ENCODE results near the gene CTNND2. TPM values are rescaled to one million over a fixed set of nuclear protein-coding genes. Genes with fewer than 3 reads are reported as not detected.

The CTNND2 gene
- total RNA-seq, 1 donor from 2014 or later, result 143 TPM

GRCh38 chr5:11394933-11395332 is 509.3 kb downstream of the CTNND2 start:
- Mint-ChIP-seq H3K9me3 (ENCODE audit: low read depth) (no peaks in the 10 kb centered on the region), H3K27ac (no peak overlapping the region), H3K4me3 (ENCODE audit: low read depth) (no peak overlapping the region), H3K4me1 (ENCODE audit: low read depth) (no peaks in the 10 kb centered on the region), H3K36me3 (ENCODE audit: insufficient read depth) (peaks cover 19% of the 10 kb centered on the region), H3K27me3 (no peaks in the 10 kb centered on the region)
- no peak for DNase-seq (ENCODE audit: low spot score, unreplicated experiment)
- TF ChIP-seq, protein P1, sequence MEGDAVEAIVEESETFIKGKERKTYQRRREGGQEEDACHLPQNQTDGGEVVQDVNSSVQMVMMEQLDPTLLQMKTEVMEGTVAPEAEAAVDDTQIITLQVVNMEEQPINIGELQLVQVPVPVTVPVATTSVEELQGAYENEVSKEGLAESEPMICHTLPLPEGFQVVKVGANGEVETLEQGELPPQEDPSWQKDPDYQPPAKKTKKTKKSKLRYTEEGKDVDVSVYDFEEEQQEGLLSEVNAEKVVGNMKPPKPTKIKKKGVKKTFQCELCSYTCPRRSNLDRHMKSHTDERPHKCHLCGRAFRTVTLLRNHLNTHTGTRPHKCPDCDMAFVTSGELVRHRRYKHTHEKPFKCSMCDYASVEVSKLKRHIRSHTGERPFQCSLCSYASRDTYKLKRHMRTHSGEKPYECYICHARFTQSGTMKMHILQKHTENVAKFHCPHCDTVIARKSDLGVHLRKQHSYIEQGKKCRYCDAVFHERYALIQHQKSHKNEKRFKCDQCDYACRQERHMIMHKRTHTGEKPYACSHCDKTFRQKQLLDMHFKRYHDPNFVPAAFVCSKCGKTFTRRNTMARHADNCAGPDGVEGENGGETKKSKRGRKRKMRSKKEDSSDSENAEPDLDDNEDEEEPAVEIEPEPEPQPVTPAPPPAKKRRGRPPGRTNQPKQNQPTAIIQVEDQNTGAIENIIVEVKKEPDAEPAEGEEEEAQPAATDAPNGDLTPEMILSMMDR (IDR thresholded peaks at IDR 0.05; ENCODE audit: unreplicated experiment), result no peak

DNA sequence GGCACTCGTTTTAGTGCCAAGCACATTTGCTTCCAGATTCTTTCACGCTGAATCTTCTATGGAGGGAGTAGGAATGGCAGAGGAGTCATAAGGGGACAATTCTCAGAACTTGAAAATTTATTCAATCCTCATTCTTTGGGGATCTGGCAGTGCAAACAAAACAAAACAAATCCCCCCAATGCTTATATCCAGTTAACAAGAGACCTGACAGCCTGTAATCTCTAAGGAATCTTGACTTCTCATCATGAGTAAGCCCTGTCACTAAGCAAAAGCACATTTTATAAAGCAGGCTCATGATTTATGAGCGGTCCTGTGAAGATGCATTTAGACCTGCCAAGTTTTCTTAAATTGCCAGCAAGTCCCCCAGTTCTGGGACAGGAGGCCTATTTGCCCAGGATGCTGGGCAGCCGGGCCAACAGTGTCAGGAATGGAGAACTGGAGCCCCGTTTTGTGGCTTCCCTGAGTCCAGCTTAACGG is 513.9 kb downstream of the CTNND2 start:
- H3K4me1 Mint-ChIP-seq (ENCODE audit: low read depth), result peaks cover 8% of the 10 kb centered on the region
- H3K27me3 Mint-ChIP-seq, result peaks cover 13% of the 10 kb centered on the region
- H3K36me3 Mint-ChIP-seq (ENCODE audit: insufficient read depth), result peaks cover 13% of the 10 kb centered on the region

DNA sequence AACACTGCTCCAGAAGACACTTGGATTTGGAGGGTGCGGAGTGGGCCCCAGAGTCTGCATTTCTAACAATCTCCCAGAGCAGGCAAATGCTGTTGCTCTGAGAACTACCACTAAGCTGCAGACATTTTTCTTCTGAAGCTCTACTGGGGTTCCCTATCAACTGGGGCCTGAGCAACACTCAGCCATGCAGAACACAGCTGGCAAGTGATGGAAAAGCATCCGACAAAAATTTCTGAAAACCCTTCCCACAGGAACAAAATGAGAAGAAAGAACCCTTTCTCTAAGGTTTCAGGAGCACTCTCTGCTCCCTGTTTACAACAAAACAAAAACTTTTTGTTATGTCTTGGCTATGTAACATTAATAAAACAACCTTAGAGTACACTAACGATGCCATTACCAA is 516.9 kb downstream of the CTNND2 start:
- TF ChIP-seq, protein P1 (IDR thresholded peaks at IDR 0.05; ENCODE audit: unreplicated experiment), result no peak
- Mint-ChIP-seq H3K4me3 (ENCODE audit: low read depth) (no peak overlapping the region), H3K4me1 (ENCODE audit: low read depth) (peaks cover 14% of the 10 kb centered on the region), H3K9me3 (ENCODE audit: low read depth) (no peaks in the 10 kb centered on the region), H3K36me3 (ENCODE audit: insufficient read depth) (peaks cover 12% of the 10 kb centered on the region), H3K27me3 (peaks cover 34% of the 10 kb centered on the region), H3K27ac (no peak overlapping the region)
- no peak for DNase-seq (ENCODE audit: low spot score, unreplicated experiment)

More for the DNA sequence above, 513.9 kb downstream of the CTNND2 start:
- H3K27ac Mint-ChIP-seq, result no peak overlapping the region
- H3K4me3 Mint-ChIP-seq (ENCODE audit: low read depth), result no peak overlapping the region
- DNase-seq (ENCODE audit: low spot score, unreplicated experiment), result no peak
- H3K9me3 Mint-ChIP-seq (ENCODE audit: low read depth), result no peaks in the 10 kb centered on the region
- TF ChIP-seq, protein P1 (IDR thresholded peaks at IDR 0.05; ENCODE audit: unreplicated experiment), result no peak

- DNase-seq (ENCODE audit: low spot score, unreplicated experiment), result no peak
- TF ChIP-seq, protein P1 (IDR thresholded peaks at IDR 0.05; ENCODE audit: unreplicated experiment), result no peak
- H3K27ac Mint-ChIP-seq, result no peak overlapping the region
- H3K4me1 Mint-ChIP-seq (ENCODE audit: low read depth), result peaks cover 14% of the 10 kb centered on the region
- H3K36me3 Mint-ChIP-seq (ENCODE audit: insufficient read depth), result peaks cover 13% of the 10 kb centered on the region
- no peak overlapping the region for H3K4me3 Mint-ChIP-seq (ENCODE audit: low read depth)
- no peaks in the 10 kb centered on the region for H3K9me3 Mint-ChIP-seq (ENCODE audit: low read depth)
- H3K27me3 Mint-ChIP-seq, result peaks cover 34% of the 10 kb centered on the region
Observed at GRCh38 chr5:11386398-11386797, 517.8 kb downstream of the CTNND2 start.

DNA sequence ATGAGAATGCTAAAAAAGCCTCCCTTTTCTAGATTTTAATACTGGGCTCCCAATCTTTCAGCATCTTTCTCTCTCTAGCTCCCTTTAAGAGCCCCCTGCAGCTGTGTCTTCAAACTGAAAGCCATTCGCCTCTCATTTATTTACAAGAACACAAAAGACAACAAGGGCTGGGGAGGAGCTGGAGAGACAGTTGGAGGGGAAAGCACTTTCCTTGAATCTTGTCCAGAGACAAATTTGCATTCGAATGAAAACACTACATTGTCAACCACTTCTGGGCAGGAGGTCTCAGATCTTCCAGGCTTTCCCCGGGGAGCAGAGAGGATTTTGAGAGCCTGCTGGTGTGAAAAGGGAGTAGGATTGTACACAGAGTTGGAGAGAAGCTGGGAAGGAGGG is 518.3 kb downstream of the CTNND2 start:
- Mint-ChIP-seq H3K36me3 (ENCODE audit: insufficient read depth) (peaks cover 17% of the 10 kb centered on the region), H3K9me3 (ENCODE audit: low read depth) (no peaks in the 10 kb centered on the region), H3K4me1 (ENCODE audit: low read depth) (peaks cover 19% of the 10 kb centered on the region), H3K27ac (no peak overlapping the region), H3K4me3 (ENCODE audit: low read depth) (peak overlapping the region; percentile 67), H3K27me3 (peaks cover 34% of the 10 kb centered on the region)
- DNase-seq (ENCODE audit: low spot score, unreplicated experiment), result no peak
- TF ChIP-seq, protein P1 (IDR thresholded peaks at IDR 0.05; ENCODE audit: unreplicated experiment), result no peak

All from progenitor cell of endocrine pancreas (in vitro differentiated cells).